Head of caudate nucleus (tissue), 42 donors: ENCODE data around the gene KIF1A.

Experiments
- DNase-seq, 42 donors: peaks; one replicate each; pipeline versions ENCODE4 v3.0.0 to v3.0.0-alpha.2; 2020 to 2021; ENCODE audit warnings: mixed read lengths in 7 of 42
- intact Hi-C: fragments of 100-400 bp; cut with DNase I; formaldehyde crosslinking; loops from one replicate; pipeline ENCODE4 v1.15.0; 2022

Gene KIF1A

GRCh38 chr2:240732184-240732583 lies 87.8 kb downstream of the KIF1A start:
- intact Hi-C loops = no loop called here
- no peak for DNase-seq

DNA sequence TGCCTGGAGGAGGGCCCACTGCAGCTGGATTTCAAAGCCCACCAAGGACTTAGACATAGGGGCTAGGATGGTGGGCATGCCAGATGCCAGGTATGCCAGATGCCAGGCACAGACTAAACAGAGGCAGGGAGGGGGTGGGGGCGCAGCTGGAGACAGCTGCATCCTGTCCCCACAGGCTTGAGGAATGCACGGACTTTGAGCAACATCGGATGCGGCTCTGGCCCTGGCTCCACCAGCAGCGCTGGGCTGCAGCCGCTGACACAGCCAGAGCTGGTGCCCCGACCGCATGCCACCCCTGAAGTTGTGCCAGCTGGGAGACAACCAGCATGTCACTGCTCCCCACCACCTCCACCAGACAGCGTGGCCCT lies 88.9 kb downstream of the KIF1A start:
- peak in 4 of 42 donors; percentile 23 to 53 (median 39) for DNase-seq
- intact Hi-C loops = no loop called here

GRCh38 chr2:240730501-240731177 lies 89.4 kb downstream of the KIF1A start:
- intact Hi-C loops = no loop called here

GRCh38 chr2:240728827-240729226 lies 91.2 kb downstream of the KIF1A start:
- no peak for DNase-seq

More at GRCh38 chr2:240730501-240731177, 89.4 kb downstream of the KIF1A start:
- no peak for DNase-seq

GRCh38 chr2:240728361-240728760 lies 91.7 kb downstream of the KIF1A start:
- intact Hi-C loops = no loop called here
- DNase-seq = no peak

More at GRCh38 chr2:240728827-240729226, 91.2 kb downstream of the KIF1A start:
- intact Hi-C loops = no loop called here

DNA sequence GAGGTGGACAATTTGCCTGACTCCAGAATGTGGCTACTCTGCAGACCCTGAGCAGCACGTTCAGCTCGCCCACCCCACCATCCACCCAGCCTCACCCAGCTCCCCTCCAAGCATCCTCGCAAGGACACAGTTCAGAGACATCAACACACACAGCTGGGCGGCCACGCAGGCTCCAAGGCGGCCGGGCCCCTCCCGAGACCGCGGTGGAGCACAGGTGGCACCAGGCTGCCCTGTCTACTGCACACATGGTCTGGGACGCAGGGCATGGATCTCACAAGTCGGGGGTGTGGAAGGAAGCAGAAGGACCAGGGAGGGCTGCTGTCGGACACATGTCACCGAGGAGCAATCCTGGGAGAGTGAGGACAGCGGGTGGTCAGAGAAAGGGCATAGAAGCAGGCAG lies 92.1 kb downstream of the KIF1A start:
- intact Hi-C loops = no loop called here

DNA sequence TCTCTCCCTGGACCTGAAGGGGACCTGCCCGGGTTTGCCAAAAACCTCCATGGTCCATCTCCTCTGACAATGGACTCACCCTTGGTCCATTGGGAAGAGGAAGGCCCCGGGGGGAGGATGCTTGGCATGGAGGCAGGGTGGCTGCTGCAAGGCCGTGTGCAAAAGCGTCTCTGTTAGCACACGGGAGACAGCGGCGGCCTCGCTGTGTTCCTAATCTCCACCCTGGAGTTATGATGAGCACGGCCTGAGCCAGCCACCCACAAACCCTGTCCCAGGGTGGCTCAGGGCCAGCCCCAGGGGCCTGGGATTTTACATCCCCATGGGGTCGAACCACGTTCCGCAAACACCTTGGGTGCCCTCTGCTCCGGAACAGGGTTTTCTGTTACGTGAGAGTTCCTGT lies 92.6 kb downstream of the KIF1A start:
- intact Hi-C loops = no loop called here
- peak in 1 of 42 donors; percentile 28 for DNase-seq

More for the DNA sequence above, 92.1 kb downstream of the KIF1A start:
- DNase-seq = no peak

- intact Hi-C loops = no loop called here
- peak in 5 of 42 donors; percentile 38 to 58 (median 45) for DNase-seq
Observed at GRCh38 chr2:240726876-240727275, 93.1 kb downstream of the KIF1A start.

GRCh38 chr2:240725671-240726070 lies 94.3 kb downstream of the KIF1A start:
- intact Hi-C loops = no loop called here
- no peak for DNase-seq

DNA sequence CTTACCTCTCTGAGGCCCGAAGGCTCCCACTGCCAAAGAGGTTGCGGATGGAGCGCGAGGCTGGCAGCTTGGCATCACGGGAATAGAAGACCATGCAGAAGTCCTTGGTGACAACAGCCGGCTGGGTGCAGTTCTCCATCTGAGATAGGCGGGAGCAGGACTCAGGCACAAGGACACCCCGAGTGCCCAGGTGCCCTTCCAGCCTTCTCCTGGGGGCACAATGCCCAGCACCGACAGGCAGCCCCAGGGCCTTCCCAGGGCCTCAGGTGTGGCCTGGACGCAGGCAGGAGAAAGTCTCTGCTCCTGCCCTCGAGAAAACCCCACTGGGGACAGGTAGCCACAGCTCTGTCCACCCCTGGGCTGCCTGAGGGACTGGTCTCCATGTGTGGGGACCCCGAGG lies 94.8 kb downstream of the KIF1A start:
- intact Hi-C loops = no loop called here
- no peak for DNase-seq

DNA sequence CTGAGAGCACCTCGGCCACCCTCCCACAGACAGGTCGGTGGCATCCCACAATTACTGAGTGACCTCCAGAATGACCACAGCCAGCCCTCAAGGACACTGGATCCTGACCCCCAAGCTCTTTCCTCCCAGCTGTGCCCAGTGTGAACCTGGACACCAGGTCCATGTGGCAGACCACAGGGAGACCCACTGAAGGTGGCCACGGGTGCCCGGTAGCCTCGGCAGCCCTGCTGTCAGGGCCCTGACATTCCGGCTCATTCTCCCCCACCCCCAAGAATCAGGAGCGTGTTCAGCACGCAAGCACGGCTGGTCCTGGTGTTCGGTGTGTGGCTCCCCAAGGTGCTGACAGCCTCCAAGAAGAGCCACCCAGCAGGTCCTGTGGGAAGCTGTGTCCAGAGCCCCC lies 95.6 kb downstream of the KIF1A start:
- intact Hi-C loops = no loop called here
- no peak for DNase-seq

DNA sequence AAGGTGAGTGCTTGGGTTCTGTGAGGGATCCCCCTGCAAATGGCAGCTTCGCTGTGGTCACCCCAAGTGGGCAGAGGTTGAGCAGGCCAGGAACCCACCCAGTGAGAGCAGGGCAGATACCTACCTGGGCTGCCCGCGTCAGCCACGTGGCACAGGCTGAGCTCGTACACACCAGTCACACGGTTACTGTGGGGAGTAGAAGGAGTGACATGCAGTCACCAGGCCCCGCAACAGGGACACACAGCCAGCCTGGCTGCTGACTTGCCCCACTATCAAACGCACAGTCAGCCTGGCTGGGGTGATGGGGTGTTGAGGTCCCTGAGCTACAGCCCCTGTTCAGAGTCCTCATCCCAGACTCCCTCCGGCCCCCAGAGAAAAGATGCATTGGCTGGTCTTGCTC lies 96.2 kb downstream of the KIF1A start:
- intact Hi-C loops = no loop called here

DNA sequence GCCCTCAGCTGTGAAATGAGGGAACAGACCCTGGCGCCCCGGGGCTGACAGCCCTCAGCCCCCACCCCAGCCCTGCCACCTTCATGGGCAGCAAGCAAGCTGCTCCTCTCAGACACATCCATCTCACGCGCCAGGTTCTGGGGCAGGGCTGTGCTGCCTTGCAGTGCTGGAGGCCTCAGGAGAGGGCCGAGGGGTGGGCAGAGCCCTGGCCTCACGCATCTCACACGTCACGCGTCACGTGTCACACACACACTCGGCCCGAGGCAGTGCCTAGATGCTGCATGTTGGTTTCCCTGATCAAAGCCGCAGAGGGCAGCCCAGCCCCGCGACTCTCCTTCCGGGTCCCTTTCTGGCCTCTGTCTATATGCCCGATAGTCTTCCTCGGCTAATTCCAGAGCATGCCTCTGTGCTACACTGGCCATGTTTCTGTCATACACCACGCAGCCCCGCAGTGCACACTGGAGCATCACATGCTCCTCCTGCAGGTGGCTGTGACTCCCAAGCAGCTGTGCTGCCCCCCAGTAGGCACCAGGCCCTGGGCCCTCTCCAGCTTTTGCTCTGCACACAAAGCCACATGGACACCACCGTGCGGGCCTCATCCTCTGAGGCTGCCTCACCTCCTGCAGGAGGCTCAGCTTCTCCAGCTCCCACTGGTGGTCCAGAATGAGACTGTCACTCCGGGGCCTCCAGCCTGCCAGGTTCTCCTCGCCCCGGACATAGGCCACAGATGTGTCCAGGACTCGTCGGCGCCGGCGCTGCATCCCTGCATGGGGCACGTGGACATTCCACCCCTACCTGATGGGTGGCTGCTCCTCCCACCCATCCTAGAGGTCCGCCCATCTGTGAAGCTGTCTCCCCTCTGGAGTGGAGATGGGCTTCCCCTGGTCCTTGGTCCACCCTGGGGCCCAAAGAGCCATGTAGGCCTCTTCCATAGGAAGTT lies 97.0 kb downstream of the KIF1A start:
- intact Hi-C loops = no loop called here
- DNase-seq = no peak

More for the DNA sequence above, 96.2 kb downstream of the KIF1A start:
- no peak for DNase-seq

DNA sequence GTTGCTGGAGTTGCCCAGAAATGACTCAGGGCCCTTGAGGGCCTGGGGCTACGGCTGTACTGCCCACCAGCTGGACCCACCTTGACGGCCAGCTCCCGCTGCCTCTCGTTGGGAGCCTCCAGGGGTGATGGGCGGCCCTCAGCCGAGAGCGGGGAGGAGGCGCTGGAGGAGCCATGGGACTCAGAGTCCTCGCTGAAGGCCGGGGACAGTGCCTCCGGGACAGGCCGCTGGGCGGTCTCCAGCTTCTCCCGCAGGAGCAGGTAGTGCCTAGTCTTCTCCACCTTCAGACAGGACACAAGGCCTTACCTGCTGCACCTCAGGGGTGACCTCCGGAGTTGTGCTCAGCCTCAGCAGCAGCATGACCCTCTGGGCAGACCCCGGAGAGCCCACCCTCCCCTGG lies 97.6 kb downstream of the KIF1A start:
- intact Hi-C loops = no loop called here
- DNase-seq = no peak

DNA sequence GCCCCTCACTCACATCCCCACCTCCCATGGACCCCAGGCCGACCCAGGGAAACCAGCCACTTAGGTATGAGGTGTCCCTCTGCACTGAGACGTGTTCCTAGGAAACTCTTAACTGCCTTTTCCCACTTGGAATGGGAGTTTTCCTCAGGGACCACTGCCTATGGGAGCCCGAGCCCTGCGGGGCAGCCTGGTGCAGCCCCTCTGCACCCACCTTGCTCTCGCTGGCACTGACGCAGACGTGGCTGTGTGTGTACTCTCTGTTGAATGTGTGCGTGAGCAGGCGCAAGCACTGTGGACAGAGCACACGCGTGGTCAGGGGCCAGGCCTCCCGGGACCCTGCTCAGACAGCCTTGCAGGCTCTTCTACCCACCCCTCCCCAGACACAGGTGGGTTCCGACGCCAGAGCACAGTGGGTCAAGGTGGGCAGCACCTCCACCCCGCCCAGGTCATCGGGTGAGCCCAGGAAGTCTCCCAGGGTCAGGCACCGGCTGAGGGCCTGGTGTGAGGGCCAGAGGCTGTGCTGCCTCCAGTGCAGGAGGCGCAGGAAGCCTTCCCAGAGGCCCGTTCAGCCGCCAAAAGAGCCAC lies 98.3 kb downstream of the KIF1A start:
- intact Hi-C loops = no loop called here
- no peak for DNase-seq

GRCh38 chr2:240720686-240721595 lies 99.1 kb downstream of the KIF1A start:
- intact Hi-C loops = no loop called here
- peak in 16 of 42 donors; percentile 16 to 67 (median 42) for DNase-seq

DNA sequence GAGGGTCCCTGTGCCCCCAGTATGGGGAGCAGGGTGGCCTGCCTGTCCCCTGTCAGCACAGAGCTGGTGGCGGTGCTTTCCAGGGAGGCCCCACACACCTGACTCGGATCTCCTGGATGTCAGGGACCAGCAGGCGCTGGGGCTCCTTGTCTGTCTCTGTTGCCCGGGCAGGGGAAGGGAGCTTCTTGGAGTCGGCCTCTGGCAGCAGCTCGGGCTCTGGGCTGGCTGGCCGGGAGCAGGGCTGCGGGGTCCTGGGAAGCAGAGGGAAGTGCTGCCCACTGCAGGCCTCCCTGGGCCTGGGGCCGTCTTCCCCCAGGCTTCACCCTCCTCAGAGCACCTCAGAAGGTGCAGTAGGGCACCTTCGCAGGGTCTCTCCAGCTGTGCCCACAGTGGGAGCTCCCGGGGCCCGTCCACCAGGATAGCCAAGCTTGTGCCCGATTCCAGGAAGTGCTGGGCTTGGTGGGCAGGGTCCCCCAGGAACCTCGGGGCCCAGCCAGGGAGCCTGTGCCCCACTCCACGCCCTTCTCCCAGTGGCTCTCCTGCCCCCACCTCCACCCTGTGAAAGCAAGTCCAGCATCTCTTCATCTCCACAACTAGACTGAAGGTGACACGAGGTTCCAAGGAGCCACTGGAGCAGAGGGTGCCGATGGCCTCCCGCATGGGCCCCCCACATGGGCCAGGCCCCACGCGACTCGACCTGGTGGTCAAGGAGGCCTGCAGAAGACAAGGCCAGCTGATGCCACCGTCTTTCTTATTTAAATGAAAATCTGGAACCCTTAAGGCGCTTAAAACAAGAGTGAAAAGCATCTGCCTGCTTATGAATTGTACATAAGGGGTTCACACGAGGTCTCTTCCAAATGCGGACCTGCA lies 100.1 kb downstream of the KIF1A start:
- intact Hi-C loops = no loop called here
- no peak for DNase-seq

DNA sequence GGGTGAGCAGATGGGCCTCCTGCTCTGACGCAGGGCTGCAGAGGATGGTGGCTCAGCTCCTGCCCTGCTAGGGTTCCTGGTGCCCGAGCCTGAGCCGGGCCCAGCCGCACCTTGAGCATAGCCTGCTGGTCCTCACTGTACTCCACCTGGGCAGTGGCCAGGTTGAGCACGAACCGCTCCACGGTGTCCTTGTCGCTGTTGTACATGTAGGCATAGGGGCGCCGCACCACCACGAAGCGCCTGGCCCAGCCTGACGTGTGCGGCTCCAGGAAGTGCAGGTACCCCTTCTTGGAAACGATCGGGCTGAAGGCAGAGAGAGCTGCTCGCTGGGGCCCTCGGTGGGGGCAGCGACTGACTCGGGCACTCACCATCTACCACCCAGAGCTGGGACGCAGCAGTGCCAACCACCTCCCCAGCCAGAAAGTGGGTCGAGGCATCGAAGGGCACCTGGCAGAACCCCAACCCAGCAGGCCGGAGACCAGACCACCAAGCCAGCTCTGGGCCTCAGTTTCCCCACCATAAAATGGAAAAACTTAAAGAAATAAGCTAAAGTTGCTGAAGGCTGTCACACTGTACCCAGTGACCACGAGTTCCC lies 101.0 kb downstream of the KIF1A start:
- DNase-seq = no peak
- intact Hi-C loops = no loop called here
